K562 (cell line): ENCODE data around the gene UNC13A. TPM values are rescaled to one million over a fixed set of nuclear protein-coding genes. Genes with fewer than 3 reads are reported as not detected.

ENCODE experiments used
- ATAC-seq: fragments of 200-7000 bp; cut with Tn5 transposase; 3 replicates; pipeline ENCODE4 v1.9.1; 2020; ENCODE audit warnings: moderate library complexity
- BruUV-seq: library from RNA; stranded (reverse); fragments of 400-500 nt; replicated peaks from 2 replicates; lab custom pipeline; 2021; lab: Mats Ljungman, UMichigan
- CTCF ChIA-PET: fragments of 300-600 bp; formaldehyde crosslinking; extraction: SDS; loops from one replicate; lab custom pipeline; 2021; ENCODE audit warnings: low intra/inter-chr PET ratio; lab: Yijun Ruan, JAX
- POLR2A ChIA-PET: fragments of 300-600, 350-650 bp; sonication (Branson Sonifier 250); formaldehyde crosslinking; extraction: SDS; loops from one replicate; lab custom pipeline; 2021; ENCODE audit warnings: antibody characterized with exemption, inconsistent platforms; lab: Yijun Ruan, JAX
- DNase-seq, 4 experiments: peaks; one replicate each; pipeline versions ENCODE4 v3.0.0 to v3.0.0-alpha.2; 2011 to 2018; ENCODE audit warnings: low spot score in 3 of 4, mixed read lengths in 3 of 4; ENCODE audit errors: extremely low read depth in 1 of 4
- FAIRE-seq: peaks from 2 replicates; lab custom pipeline; 2011; peaks lifted over from hg19 to GRCh38; lab: Jason Lieb, UNC
- H2AFZ ChIP-seq: 2 replicates; pipeline ENCODE4 v1.6.0; 2011; ENCODE audit warnings: low read depth, low read length, control low read depth, inconsistent platforms
- H3K27ac ChIP-seq: fragments of 200-600 bp; 3 replicates; pipeline ENCODE4 v1.8.0; 2011; ENCODE audit warnings: low read depth, mild to moderate bottlenecking, control low read depth, inconsistent platforms, low read length, moderate library complexity, mixed read lengths; ENCODE audit errors: extremely low read depth
- H3K27me3 ChIP-seq, 2 experiments: fragments of 300-600 bp in 1 of 2; 2 replicates in 1 of 2; 3 replicates in 1 of 2; pipeline versions ENCODE4 v1.6.0 to v1.8.0; 2011; ENCODE audit warnings: inconsistent platforms in 2 of 2, low read length in 2 of 2, mild to moderate bottlenecking in 1 of 2, mixed read lengths in 1 of 2, moderate library complexity in 1 of 2; ENCODE audit not compliant: control insufficient read depth in 2 of 2, insufficient read depth in 2 of 2
- H3K36me3 ChIP-seq: fragments of 300-600 bp; 3 replicates; pipeline ENCODE4 v1.8.0; 2011; ENCODE audit warnings: mild to moderate bottlenecking, low read length, inconsistent platforms; ENCODE audit not compliant: control insufficient read depth, insufficient read depth
- H3K4me1 ChIP-seq, 2 experiments: fragments of 200-600 bp in 1 of 2; replicated peaks in 1 of 2; 2 replicates in 1 of 2; 3 replicates in 1 of 2; pipeline versions ENCODE4 v1.5.1 to v1.8.0; 2011; ENCODE audit warnings: inconsistent platforms in 2 of 2, low read length in 2 of 2, mild to moderate bottlenecking in 1 of 2, mixed read lengths in 1 of 2, moderate library complexity in 1 of 2; ENCODE audit not compliant: control insufficient read depth in 2 of 2, insufficient read depth in 2 of 2
- H3K4me2 ChIP-seq: 2 replicates; pipeline ENCODE4 v1.6.1; 2011; ENCODE audit warnings: low read length, control low read depth, inconsistent platforms, mixed read lengths; ENCODE audit not compliant: insufficient read depth
- H3K4me3 ChIP-seq: fragments of 200-600 bp; sonication (generic), shearing (Covaris generic); 2 replicates; pipeline ENCODE4 v1.5.1; 2016; ENCODE audit warnings: control low read depth, inconsistent platforms
- H3K79me2 ChIP-seq: fragments of 200-600 bp; 3 replicates; pipeline ENCODE4 v1.8.0; 2011; ENCODE audit warnings: low read length, inconsistent platforms; ENCODE audit not compliant: control insufficient read depth, insufficient read depth
- H3K9ac ChIP-seq, 2 experiments: 2 replicates each; pipeline versions ENCODE4 v1.6.0 to v1.6.1; 2011; ENCODE audit warnings: low read depth in 2 of 2, low read length in 2 of 2, control low read depth in 1 of 2, inconsistent platforms in 1 of 2, mild to moderate bottlenecking in 1 of 2, mixed read lengths in 1 of 2; ENCODE audit not compliant: insufficient read depth in 1 of 2
- H3K9me1 ChIP-seq: one replicate; pipeline ENCODE4 v1.6.0; 2011; ENCODE audit warnings: inconsistent platforms, mild to moderate bottlenecking, low read length, moderate library complexity; ENCODE audit not compliant: control insufficient read depth, insufficient read depth
- H3K9me3 ChIP-seq: replicated peaks from 2 replicates; pipeline ENCODE4 v1.5.1; 2011; ENCODE audit warnings: low read depth, low read length, inconsistent platforms; ENCODE audit not compliant: control insufficient read depth, insufficient read depth
- H4K20me1 ChIP-seq: replicated peaks from 2 replicates; pipeline ENCODE4 v1.6.1; 2011; ENCODE audit warnings: low read length, inconsistent platforms, mixed read lengths; ENCODE audit not compliant: control insufficient read depth, insufficient read depth
- BRD4 ChIP-seq: fragments of 200-600 bp; sonication (generic); IDR thresholded peaks from 2 replicates; pipeline ENCODE4 v1.6.1; 2017; ENCODE audit warnings: inconsistent platforms
- DDX20 ChIP-seq: fragments of 450-650 bp; IDR thresholded peaks from 2 replicates; pipeline ENCODE4 v1.6.1; 2016; ENCODE audit warnings: missing genetic modification characterization, low read depth, mild to moderate bottlenecking, missing compliant biosample characterization, moderate library complexity
- GATA2 ChIP-seq: sonication (generic); formaldehyde crosslinking; IDR thresholded peaks from 2 replicates; pipeline ENCODE4 v1.4.0; 2020; ENCODE audit warnings: mild to moderate bottlenecking, missing genetic modification reagents
- MYC ChIP-seq, 2 experiments: fragments of 250-450 bp in 1 of 2; sonication (Bioruptor Pico) in 1 of 2; IDR thresholded peaks; 2 replicates each; pipeline versions ENCODE4 v1.5.1 to v1.6.1; 2012 to 2021; ENCODE audit warnings: low read depth in 2 of 2, borderline replicate concordance in 1 of 2, improper control_type of control experiment in 1 of 2, low read length in 1 of 2, mild to moderate bottlenecking in 1 of 2, moderate library complexity in 1 of 2
- NBN ChIP-seq: fragments of 450-650 bp; IDR thresholded peaks from 2 replicates; pipeline ENCODE4 v1.6.1; 2016; ENCODE audit warnings: low read depth, mild to moderate bottlenecking
- SMAD1 ChIP-seq: fragments of 150-350 bp; IDR thresholded peaks from 2 replicates; pipeline ENCODE4 v1.6.1; 2014; ENCODE audit warnings: low read length, low read depth; ENCODE audit not compliant: partially characterized antibody
- SNIP1 ChIP-seq: fragments of 450-650 bp; IDR thresholded peaks from 2 replicates; pipeline ENCODE4 v1.7.1; 2017; ENCODE audit warnings: low read depth, mild to moderate bottlenecking
- SRSF7 ChIP-seq: fragments of 200-400 bp; formaldehyde crosslinking; optimal IDR thresholded peaks from 2 replicates; pipeline ENCODE3; 2017; ENCODE audit warnings: mild to moderate bottlenecking, low read depth, low read length
- TAL1 ChIP-seq: fragments of 450-650 bp; IDR thresholded peaks from 2 replicates; pipeline ENCODE4 v1.6.1; 2016; ENCODE audit warnings: mild to moderate bottlenecking
- ZNF121 ChIP-seq: sonication (generic); formaldehyde crosslinking; conservative IDR thresholded peaks from 2 replicates; pipeline ENCODE4 v1.8.0; 2022; ENCODE audit warnings: missing genetic modification reagents
- ZNF316 ChIP-seq: fragments of 450-650 bp; IDR thresholded peaks from 2 replicates; pipeline ENCODE4 v1.6.1; 2016
- WGBS: fragments of 100-300 bp; shearing (Covaris generic); methylation state at CpG from one replicate; pipeline ENCODE4 v1.1.6; 2016; ENCODE audit warnings: low coverage, mixed read lengths; ENCODE audit not compliant: insufficient coverage; ENCODE audit errors: missing lambda C conversion rate; 5-methylcytosine and 5-hydroxymethylcytosine counted together
- in situ Hi-C: fragments of 300-500 bp; cut with MboI; formaldehyde crosslinking; loops from 4 replicates; pipeline ENCODE4 v1.15.0; 2018; ENCODE audit warnings: inconsistent platforms, mixed read lengths
- intact Hi-C: fragments of 100-400 bp; cut with micrococcal nuclease; formaldehyde crosslinking; loops from 2 replicates; pipeline ENCODE4 v1.14.2; 2022
- polyA plus RNA-seq, 8 experiments: library from polyadenylated mRNA; depleted of rRNA in 4 of 8; stranded (reverse) in 5 of 8; unstranded in 3 of 8; fragments of >200 nt; fragmentation: Nextera tagmentation in 2 of 8; fragmentation: Illumina TruSeq in 1 of 8; extraction: Ambion mirVana in 2 of 8; extraction: Trizol in 1 of 8; gene quantifications; 2 replicates each; pipeline versions ENCODE4 v1.2.1 to v1.2.3, GENCODE V29; 2011 to 2014; ENCODE audit warnings: inconsistent platforms in 1 of 8, missing spikeins in 1 of 8
- total RNA-seq, 7 experiments: library from RNA; depleted of rRNA in 6 of 7; stranded (reverse); fragments of >200 nt in 6 of 7; fragmentation: Illumina TruSeq in 2 of 7; extraction: Trizol in 2 of 7; gene quantifications; 2 replicates each; pipeline versions ENCODE4 v1.2.1 to v1.2.3, GENCODE V29; 2011 to 2021; ENCODE audit warnings: low replicate concordance in 1 of 7
- TF ChIP-seq, protein P1 (sequence below): fragments of 450-650 bp; conservative IDR thresholded peaks from 2 replicates; pipeline ENCODE4 v1.6.1; 2016; ENCODE audit warnings: missing genetic modification characterization, low read depth, mild to moderate bottlenecking, missing compliant biosample characterization, moderate library complexity
- TF ChIP-seq, protein P2 (sequence below): conservative IDR thresholded peaks from 2 replicates; pipeline ENCODE4 v1.6.1; 2011; ENCODE audit warnings: low read depth, mild to moderate bottlenecking, low read length; ENCODE audit not compliant: control insufficient read depth

Gene UNC13A
- total and polyA plus RNA-seq, 9 of the 15 experiments (the other 6 are each of a cell fraction or from before 2014, with no cell fraction given): 0.03 to 1.0 (median 0.25) TPM

DNA sequence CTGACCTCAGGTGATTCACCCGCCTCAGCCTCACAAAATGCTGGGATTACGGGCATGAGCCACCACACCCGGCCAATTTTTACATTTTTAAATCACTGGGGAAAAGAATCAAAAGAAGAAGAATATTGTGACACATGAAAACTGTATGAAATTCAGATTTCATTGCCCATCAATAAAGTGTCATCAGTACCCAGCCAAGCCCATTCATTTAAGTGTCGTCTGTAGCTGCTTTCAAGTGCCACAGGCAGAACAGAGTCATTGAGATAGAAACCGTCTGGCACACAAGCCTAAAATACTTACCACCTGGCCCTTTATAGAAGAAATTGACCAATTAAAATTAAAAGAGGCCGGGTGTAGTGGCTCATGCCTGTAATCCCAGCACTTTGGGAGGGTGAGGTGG is 117.4 kb downstream of the UNC13A start:
- no peak for TF ChIP-seq BRD4
- TF ChIP-seq SRSF7: no peak
- TF ChIP-seq ZNF121: no peak
- TF ChIP-seq SMAD1: no peak
- TF ChIP-seq TAL1: no peak
- TF ChIP-seq, protein P1, sequence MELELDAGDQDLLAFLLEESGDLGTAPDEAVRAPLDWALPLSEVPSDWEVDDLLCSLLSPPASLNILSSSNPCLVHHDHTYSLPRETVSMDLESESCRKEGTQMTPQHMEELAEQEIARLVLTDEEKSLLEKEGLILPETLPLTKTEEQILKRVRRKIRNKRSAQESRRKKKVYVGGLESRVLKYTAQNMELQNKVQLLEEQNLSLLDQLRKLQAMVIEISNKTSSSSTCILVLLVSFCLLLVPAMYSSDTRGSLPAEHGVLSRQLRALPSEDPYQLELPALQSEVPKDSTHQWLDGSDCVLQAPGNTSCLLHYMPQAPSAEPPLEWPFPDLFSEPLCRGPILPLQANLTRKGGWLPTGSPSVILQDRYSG (tag): no peak
- TF ChIP-seq NBN: no peak
- no peak for TF ChIP-seq GATA2 (CRISPR knock-in tag)
- TF ChIP-seq MYC (IDR thresholded peaks at IDR 0.05; ENCODE audit: low read depth, low read length): no peak
- no peak for TF ChIP-seq MYC (CRISPR knock-in tag; IDR thresholded peaks at IDR 0.05; ENCODE audit: borderline replicate concordance, low read depth)
- TF ChIP-seq, protein P2, sequence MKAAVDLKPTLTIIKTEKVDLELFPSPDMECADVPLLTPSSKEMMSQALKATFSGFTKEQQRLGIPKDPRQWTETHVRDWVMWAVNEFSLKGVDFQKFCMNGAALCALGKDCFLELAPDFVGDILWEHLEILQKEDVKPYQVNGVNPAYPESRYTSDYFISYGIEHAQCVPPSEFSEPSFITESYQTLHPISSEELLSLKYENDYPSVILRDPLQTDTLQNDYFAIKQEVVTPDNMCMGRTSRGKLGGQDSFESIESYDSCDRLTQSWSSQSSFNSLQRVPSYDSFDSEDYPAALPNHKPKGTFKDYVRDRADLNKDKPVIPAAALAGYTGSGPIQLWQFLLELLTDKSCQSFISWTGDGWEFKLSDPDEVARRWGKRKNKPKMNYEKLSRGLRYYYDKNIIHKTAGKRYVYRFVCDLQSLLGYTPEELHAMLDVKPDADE: no peak
- no peak for TF ChIP-seq DDX20
- no peak for TF ChIP-seq ZNF316
- TF ChIP-seq SNIP1: no peak
- BruUV-seq: no TSS peak
- Histone ChIP-seq H4K20me1 (peaks cover 8% of the 10 kb centered on the region; the same call in 1 of the 2 replicates), H3K9me1 (peaks cover 2% of the 10 kb centered on the region), H3K4me3 (no peak overlapping the region), H3K27me3 (no peaks in the 10 kb centered on the region), H3K36me3 (peaks cover 82% of the 10 kb centered on the region), H3K4me2 (no peak overlapping the region), H3K9me3 (no peaks in the 10 kb centered on the region), H3K27ac (no peak overlapping the region), H2AFZ (no peak overlapping the region), H3K79me2 (no peaks in the 10 kb centered on the region), H3K9ac (no peak overlapping the region), H3K4me1 (peaks cover 0 to 5% of the 10 kb centered on the region in 2 experiments; a peak in 2 of 5 replicates)
- FAIRE-seq (no peak), DNase-seq (no peak), ATAC-seq (no peak)
- ChIA-PET POLR2A (interaction anchor here (0.7 kb wide), 1 partner anchor 34 kb away, joined by 3 read pairs; no protein-coding TSS in a partner anchor), CTCF (no interaction called here)
- intact Hi-C loops (no loop called here), in situ Hi-C loops (no loop called here)
- whole genome bisulfite sequencing: 94% methylated on average over 6 of the region's 6 CpGs
